K562 (cell line): Measurements from ENCODE around the gene CCDC27. TPM values are rescaled to one million over a fixed set of nuclear protein-coding genes. Genes with fewer than 3 reads are reported as not detected.

Experiments
- BHLHE40 ChIP-seq: IDR thresholded peaks from 2 replicates; pipeline ENCODE4 v1.6.1; 2011; ENCODE audit warnings: low read length, improper control_type of control experiment
- CAMTA2 ChIP-seq: fragments of 250-450 bp; sonication (Bioruptor Pico); conservative IDR thresholded peaks from 2 replicates; pipeline ENCODE4 v1.5.1; 2022
- CTCF ChIP-seq, 3 experiments: IDR thresholded peaks in 2 of 3; conservative IDR thresholded peaks in 1 of 3; 2 replicates each; pipeline ENCODE4 v1.5.1; 2011 to 2012; ENCODE audit warnings: low read length in 3 of 3, mild to moderate bottlenecking in 3 of 3, control low read depth in 2 of 3, improper control_type of control experiment in 1 of 3, inconsistent platforms in 1 of 3, low read depth in 1 of 3, mixed read lengths in 1 of 3, moderate library complexity in 1 of 3; ENCODE audit not compliant: insufficient read depth in 2 of 3
- MAZ ChIP-seq, 2 experiments: fragments of 450-650 bp in 1 of 2; sonication (generic) in 1 of 2; formaldehyde crosslinking; IDR thresholded peaks in 1 of 2; conservative IDR thresholded peaks in 1 of 2; 2 replicates each; pipeline versions ENCODE4 v1.4.0 to v1.5.0; 2020; ENCODE audit warnings: mild to moderate bottlenecking in 1 of 2, missing genetic modification reagents in 1 of 2
- MED1 ChIP-seq: sonication (generic); formaldehyde crosslinking; IDR thresholded peaks from 2 replicates; pipeline ENCODE4 v1.8.1; 2023; ENCODE audit warnings: missing genetic modification reagents, borderline replicate concordance
- RBM39 ChIP-seq: fragments of 200-400 bp; formaldehyde crosslinking; optimal IDR thresholded peaks from 2 replicates; pipeline ENCODE3; 2018; ENCODE audit warnings: low read depth, low read length
- RFX1 ChIP-seq: fragments of 450-650 bp; IDR thresholded peaks from 2 replicates; pipeline ENCODE4 v1.6.1; 2016; ENCODE audit warnings: mild to moderate bottlenecking, moderate library complexity
- SMARCA4 ChIP-seq: fragments of 450-650 bp; IDR thresholded peaks from 2 replicates; pipeline ENCODE4 v1.6.1; 2016
- SRF ChIP-seq, 2 experiments: fragments of 250-450, 450-650 bp in 1 of 2; sonication (Bioruptor Pico) in 1 of 2; sonication (generic) in 1 of 2; formaldehyde crosslinking; IDR thresholded peaks; 2 replicates each; pipeline versions ENCODE4 v1.5.0 to v1.5.1; 2020 to 2022; ENCODE audit warnings: mild to moderate bottlenecking in 1 of 2, missing genetic modification reagents in 1 of 2
- TSHZ1 ChIP-seq: fragments of 250-450 bp; sonication (Bioruptor Pico); IDR thresholded peaks from 2 replicates; pipeline ENCODE4 v1.4.0; 2020; ENCODE audit warnings: mild to moderate bottlenecking, moderate library complexity
- ZNF764 ChIP-seq: fragments of 250-450 bp; sonication (Bioruptor Pico); IDR thresholded peaks from 2 replicates; pipeline ENCODE4 v1.4.0; 2020; ENCODE audit warnings: low read depth, mild to moderate bottlenecking, moderate library complexity
- polyA plus RNA-seq, 8 experiments: library from polyadenylated mRNA; depleted of rRNA in 4 of 8; stranded (reverse) in 5 of 8; unstranded in 3 of 8; fragments of >200 nt; fragmentation: Nextera tagmentation in 2 of 8; fragmentation: Illumina TruSeq in 1 of 8; extraction: Ambion mirVana in 2 of 8; extraction: Trizol in 1 of 8; gene quantifications; 2 replicates each; pipeline versions ENCODE4 v1.2.1 to v1.2.3, GENCODE V29; 2011 to 2014; ENCODE audit warnings: inconsistent platforms in 1 of 8, missing spikeins in 1 of 8
- total RNA-seq, 7 experiments: library from RNA; depleted of rRNA in 6 of 7; stranded (reverse); fragments of >200 nt in 6 of 7; fragmentation: Illumina TruSeq in 2 of 7; extraction: Trizol in 2 of 7; gene quantifications; 2 replicates each; pipeline versions ENCODE4 v1.2.1 to v1.2.3, GENCODE V29; 2011 to 2021; ENCODE audit warnings: low replicate concordance in 1 of 7
- TF ChIP-seq, protein P1 (sequence below): fragments of 250-450 bp; sonication (Bioruptor Pico); IDR thresholded peaks from 2 replicates; pipeline ENCODE4 v1.5.0; 2021
- TF ChIP-seq, protein P2 (sequence below), 2 experiments: fragments of 450-650 bp in 1 of 2; IDR thresholded peaks; 2 replicates each; pipeline ENCODE4 v1.6.1; 2011 to 2017; ENCODE audit warnings: low read depth in 2 of 2, antibody characterized with exemption in 1 of 2, borderline replicate concordance in 1 of 2, low read length in 1 of 2, mild to moderate bottlenecking in 1 of 2, mixed read lengths in 1 of 2; ENCODE audit not compliant: control insufficient read depth in 1 of 2
- TF ChIP-seq, protein P3 (sequence below): fragments of 450-650 bp; IDR thresholded peaks from 2 replicates; pipeline ENCODE4 v1.6.1; 2014; ENCODE audit warnings: low read depth, mild to moderate bottlenecking, moderate library complexity, borderline replicate concordance

Gene CCDC27
- total and polyA plus RNA-seq, 9 of the 15 experiments (the other 6 are each of a cell fraction or from before 2014, with no cell fraction given): 0.01 to 0.04 TPM; not detected in 7

DNA sequence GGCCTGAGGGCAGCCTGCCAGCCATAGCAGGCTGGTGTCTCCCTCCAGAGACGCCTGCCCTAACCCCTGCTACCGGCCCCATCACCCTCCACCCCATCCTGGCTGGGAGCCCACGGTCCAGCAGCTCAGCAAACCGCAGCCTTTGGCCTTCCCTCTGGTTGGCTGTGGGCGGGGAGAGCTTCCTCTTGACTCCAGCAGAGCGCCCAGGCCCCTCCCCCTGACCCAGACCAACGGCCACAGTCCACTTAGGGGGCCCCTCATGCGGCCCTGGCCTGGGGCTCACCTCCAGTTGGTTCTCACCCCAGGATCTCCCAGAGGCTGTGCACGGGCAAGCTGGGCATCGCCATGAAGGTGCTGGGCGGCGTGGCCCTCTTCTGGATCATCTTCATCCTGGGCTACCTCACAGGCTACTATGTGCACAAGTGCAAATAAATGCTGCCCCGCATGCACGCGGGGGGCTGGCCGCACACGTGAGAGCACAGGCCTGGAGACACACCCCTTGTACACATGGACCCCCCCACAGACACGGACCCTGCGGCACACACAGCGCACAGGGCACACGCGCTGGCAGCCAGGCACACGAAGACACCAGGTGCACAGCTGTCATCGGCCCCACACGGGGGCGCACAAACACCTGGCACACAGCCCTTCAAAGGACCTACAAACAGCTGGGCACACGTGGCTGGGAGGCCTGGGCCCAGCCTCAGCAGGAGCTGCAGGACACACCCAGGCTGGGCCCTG, 23.4 kb downstream of the CCDC27 start (continued):
- TF ChIP-seq RBM39 (no peak), SMARCA4 (peak; percentile 32; the same call in 1 of the 2 replicates), TSHZ1 (no peak), CAMTA2 (CRISPR knock-in tag) (no peak; the same call in none of the 2 replicates), CTCF (IDR thresholded peaks at IDR 0.05 in 2 of 3, conservative IDR thresholded peaks at IDR 0.05 in 1 of 3; ENCODE audit: insufficient read depth in 2 of 3, low read depth in 1 of 3, low read length in 3 of 3) (peak; percentile 66 to 79 (median 69)), MED1 (CRISPR knock-in tag) (no peak), BHLHE40 (peak; percentile 83), ZNF764 (no peak), SRF (CRISPR knock-in tag; IDR thresholded peaks at IDR 0.05) (peak in 1 of 2 experiments; percentile 57; a peak in 1 of 4 replicates), RFX1 (no peak), MAZ (CRISPR knock-in tag; conservative IDR thresholded peaks at IDR 0.05 in 1 of 2, IDR thresholded peaks at IDR 0.05 in 1 of 2) (peak; percentile 45 to 82; a peak in 3 of 4 replicates)
- TF ChIP-seq, protein P1, sequence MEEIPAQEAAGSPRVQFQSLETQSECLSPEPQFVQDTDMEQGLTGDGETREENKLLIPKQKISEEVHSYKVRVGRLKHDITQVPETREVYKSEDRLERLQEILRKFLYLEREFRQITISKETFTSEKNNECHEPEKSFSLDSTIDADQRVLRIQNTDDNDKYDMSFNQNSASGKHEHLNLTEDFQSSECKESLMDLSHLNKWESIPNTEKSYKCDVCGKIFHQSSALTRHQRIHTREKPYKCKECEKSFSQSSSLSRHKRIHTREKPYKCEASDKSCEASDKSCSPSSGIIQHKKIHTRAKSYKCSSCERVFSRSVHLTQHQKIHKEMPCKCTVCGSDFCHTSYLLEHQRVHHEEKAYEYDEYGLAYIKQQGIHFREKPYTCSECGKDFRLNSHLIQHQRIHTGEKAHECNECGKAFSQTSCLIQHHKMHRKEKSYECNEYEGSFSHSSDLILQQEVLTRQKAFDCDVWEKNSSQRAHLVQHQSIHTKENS (CRISPR knock-in tag): 0 out of 2 replicates have a peak, but pooled peaks have one; percentile 11
- TF ChIP-seq, protein P2, sequence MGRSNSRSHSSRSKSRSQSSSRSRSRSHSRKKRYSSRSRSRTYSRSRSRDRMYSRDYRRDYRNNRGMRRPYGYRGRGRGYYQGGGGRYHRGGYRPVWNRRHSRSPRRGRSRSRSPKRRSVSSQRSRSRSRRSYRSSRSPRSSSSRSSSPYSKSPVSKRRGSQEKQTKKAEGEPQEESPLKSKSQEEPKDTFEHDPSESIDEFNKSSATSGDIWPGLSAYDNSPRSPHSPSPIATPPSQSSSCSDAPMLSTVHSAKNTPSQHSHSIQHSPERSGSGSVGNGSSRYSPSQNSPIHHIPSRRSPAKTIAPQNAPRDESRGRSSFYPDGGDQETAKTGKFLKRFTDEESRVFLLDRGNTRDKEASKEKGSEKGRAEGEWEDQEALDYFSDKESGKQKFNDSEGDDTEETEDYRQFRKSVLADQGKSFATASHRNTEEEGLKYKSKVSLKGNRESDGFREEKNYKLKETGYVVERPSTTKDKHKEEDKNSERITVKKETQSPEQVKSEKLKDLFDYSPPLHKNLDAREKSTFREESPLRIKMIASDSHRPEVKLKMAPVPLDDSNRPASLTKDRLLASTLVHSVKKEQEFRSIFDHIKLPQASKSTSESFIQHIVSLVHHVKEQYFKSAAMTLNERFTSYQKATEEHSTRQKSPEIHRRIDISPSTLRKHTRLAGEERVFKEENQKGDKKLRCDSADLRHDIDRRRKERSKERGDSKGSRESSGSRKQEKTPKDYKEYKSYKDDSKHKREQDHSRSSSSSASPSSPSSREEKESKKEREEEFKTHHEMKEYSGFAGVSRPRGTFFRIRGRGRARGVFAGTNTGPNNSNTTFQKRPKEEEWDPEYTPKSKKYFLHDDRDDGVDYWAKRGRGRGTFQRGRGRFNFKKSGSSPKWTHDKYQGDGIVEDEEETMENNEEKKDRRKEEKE (IDR thresholded peaks at IDR 0.05; ENCODE audit: borderline replicate concordance in 1 of 2, control insufficient read depth in 1 of 2, low read depth in 2 of 2, low read length in 1 of 2): no peak
- TF ChIP-seq, protein P3, sequence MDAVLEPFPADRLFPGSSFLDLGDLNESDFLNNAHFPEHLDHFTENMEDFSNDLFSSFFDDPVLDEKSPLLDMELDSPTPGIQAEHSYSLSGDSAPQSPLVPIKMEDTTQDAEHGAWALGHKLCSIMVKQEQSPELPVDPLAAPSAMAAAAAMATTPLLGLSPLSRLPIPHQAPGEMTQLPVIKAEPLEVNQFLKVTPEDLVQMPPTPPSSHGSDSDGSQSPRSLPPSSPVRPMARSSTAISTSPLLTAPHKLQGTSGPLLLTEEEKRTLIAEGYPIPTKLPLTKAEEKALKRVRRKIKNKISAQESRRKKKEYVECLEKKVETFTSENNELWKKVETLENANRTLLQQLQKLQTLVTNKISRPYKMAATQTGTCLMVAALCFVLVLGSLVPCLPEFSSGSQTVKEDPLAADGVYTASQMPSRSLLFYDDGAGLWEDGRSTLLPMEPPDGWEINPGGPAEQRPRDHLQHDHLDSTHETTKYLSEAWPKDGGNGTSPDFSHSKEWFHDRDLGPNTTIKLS: peak; percentile 76; the same call in 1 of the 2 replicates
